H1 (cell line): ENCODE data around the gene PIGU. TPM values are rescaled to one million over a fixed set of nuclear protein-coding genes. Genes with fewer than 3 reads are reported as not detected.

Experiments
- ASH2L ChIP-seq: fragments of 200-600, 300-600 bp; sonication (generic); IDR thresholded peaks from one replicate; pipeline ENCODE4 v1.7.1; 2017; ENCODE audit warnings: low read length
- MAFK ChIP-seq: IDR thresholded peaks from 2 replicates; pipeline ENCODE4 v1.6.1; 2012; ENCODE audit warnings: low read depth, mild to moderate bottlenecking, improper control_type of control experiment, low read length
- polyA plus RNA-seq, 7 experiments: library from polyadenylated mRNA; depleted of rRNA in 3 of 7; stranded (reverse) in 5 of 7; unstranded in 2 of 7; fragments of >200 nt in 5 of 7; fragments of 200-250 nt in 2 of 7; gene quantifications; 1 replicate in 5 of 7; 2 replicates in 1 of 7; 4 replicates in 1 of 7; pipeline versions ENCODE4 v1.2.1 to v1.2.3, GENCODE V29; 2011 to 2013; ENCODE audit warnings: missing spikeins in 2 of 7, mixed read lengths in 2 of 7
- total RNA-seq: library from RNA; stranded (reverse); fragmentation: NEBNext Ultra II Directional; extraction: Animal tissue kit (Norgen Biotek cat#: 25700); gene quantifications from 2 replicates; pipeline ENCODE4 v1.2.1, GENCODE V29; 2021
- TF ChIP-seq, protein P1 (sequence below): fragments of 300-600 bp; sonication (generic); IDR thresholded peaks from 2 replicates; pipeline ENCODE4 v1.7.1; 2012; ENCODE audit warnings: low read length, moderate library complexity, mild to moderate bottlenecking, inconsistent platforms; ENCODE audit not compliant: insufficient replicate concordance

The PIGU gene
- total and polyA plus RNA-seq, 2 of the 8 experiments (the other 6 are each of a cell fraction or from before 2014, with no cell fraction given) = 28.3 to 117 TPM

GRCh38 chr20:34575756-34576155 is 101.1 kb downstream of the PIGU start (continued):
- TF ChIP-seq, protein P1, sequence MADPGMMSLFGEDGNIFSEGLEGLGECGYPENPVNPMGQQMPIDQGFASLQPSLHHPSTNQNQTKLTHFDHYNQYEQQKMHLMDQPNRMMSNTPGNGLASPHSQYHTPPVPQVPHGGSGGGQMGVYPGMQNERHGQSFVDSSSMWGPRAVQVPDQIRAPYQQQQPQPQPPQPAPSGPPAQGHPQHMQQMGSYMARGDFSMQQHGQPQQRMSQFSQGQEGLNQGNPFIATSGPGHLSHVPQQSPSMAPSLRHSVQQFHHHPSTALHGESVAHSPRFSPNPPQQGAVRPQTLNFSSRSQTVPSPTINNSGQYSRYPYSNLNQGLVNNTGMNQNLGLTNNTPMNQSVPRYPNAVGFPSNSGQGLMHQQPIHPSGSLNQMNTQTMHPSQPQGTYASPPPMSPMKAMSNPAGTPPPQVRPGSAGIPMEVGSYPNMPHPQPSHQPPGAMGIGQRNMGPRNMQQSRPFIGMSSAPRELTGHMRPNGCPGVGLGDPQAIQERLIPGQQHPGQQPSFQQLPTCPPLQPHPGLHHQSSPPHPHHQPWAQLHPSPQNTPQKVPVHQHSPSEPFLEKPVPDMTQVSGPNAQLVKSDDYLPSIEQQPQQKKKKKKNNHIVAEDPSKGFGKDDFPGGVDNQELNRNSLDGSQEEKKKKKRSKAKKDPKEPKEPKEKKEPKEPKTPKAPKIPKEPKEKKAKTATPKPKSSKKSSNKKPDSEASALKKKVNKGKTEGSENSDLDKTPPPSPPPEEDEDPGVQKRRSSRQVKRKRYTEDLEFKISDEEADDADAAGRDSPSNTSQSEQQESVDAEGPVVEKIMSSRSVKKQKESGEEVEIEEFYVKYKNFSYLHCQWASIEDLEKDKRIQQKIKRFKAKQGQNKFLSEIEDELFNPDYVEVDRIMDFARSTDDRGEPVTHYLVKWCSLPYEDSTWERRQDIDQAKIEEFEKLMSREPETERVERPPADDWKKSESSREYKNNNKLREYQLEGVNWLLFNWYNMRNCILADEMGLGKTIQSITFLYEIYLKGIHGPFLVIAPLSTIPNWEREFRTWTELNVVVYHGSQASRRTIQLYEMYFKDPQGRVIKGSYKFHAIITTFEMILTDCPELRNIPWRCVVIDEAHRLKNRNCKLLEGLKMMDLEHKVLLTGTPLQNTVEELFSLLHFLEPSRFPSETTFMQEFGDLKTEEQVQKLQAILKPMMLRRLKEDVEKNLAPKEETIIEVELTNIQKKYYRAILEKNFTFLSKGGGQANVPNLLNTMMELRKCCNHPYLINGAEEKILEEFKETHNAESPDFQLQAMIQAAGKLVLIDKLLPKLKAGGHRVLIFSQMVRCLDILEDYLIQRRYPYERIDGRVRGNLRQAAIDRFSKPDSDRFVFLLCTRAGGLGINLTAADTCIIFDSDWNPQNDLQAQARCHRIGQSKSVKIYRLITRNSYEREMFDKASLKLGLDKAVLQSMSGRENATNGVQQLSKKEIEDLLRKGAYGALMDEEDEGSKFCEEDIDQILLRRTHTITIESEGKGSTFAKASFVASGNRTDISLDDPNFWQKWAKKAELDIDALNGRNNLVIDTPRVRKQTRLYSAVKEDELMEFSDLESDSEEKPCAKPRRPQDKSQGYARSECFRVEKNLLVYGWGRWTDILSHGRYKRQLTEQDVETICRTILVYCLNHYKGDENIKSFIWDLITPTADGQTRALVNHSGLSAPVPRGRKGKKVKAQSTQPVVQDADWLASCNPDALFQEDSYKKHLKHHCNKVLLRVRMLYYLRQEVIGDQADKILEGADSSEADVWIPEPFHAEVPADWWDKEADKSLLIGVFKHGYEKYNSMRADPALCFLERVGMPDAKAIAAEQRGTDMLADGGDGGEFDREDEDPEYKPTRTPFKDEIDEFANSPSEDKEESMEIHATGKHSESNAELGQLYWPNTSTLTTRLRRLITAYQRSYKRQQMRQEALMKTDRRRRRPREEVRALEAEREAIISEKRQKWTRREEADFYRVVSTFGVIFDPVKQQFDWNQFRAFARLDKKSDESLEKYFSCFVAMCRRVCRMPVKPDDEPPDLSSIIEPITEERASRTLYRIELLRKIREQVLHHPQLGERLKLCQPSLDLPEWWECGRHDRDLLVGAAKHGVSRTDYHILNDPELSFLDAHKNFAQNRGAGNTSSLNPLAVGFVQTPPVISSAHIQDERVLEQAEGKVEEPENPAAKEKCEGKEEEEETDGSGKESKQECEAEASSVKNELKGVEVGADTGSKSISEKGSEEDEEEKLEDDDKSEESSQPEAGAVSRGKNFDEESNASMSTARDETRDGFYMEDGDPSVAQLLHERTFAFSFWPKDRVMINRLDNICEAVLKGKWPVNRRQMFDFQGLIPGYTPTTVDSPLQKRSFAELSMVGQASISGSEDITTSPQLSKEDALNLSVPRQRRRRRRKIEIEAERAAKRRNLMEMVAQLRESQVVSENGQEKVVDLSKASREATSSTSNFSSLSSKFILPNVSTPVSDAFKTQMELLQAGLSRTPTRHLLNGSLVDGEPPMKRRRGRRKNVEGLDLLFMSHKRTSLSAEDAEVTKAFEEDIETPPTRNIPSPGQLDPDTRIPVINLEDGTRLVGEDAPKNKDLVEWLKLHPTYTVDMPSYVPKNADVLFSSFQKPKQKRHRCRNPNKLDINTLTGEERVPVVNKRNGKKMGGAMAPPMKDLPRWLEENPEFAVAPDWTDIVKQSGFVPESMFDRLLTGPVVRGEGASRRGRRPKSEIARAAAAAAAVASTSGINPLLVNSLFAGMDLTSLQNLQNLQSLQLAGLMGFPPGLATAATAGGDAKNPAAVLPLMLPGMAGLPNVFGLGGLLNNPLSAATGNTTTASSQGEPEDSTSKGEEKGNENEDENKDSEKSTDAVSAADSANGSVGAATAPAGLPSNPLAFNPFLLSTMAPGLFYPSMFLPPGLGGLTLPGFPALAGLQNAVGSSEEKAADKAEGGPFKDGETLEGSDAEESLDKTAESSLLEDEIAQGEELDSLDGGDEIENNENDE = no peak
- TF ChIP-seq ASH2L = no peak
- TF ChIP-seq MAFK = no peak
